Cardiac fibroblast (primary cell): ENCODE data around the gene METTL17.
"Not testable (repeated sequence)": the region's sequence is repeated elsewhere in the genome, so short reads cannot be mapped to it uniquely, and the experiment has no call there.

ENCODE experiments used
- DNase-seq, 2 donors: peaks; one replicate each; pipeline versions ENCODE4 v3.0.0 to v3.0.0-alpha.2; 2010; ENCODE audit warnings: low read depth in 2 of 2
- H3K4me3 ChIP-seq, 2 donors: replicated peaks in 1 of 2; 1 replicate in 1 of 2; 2 replicates in 1 of 2; pipeline ENCODE4 v1.5.1; 2011; ENCODE audit warnings: low read depth in 2 of 2, low read length in 2 of 2, mild to moderate bottlenecking in 2 of 2, moderate library complexity in 1 of 2
- TF ChIP-seq, protein P1 (sequence below): IDR thresholded peaks from one replicate; pipeline ENCODE4 v1.5.1; 2011; ENCODE audit warnings: low read depth, mild to moderate bottlenecking, low read length, inconsistent platforms

METTL17 gene

DNA sequence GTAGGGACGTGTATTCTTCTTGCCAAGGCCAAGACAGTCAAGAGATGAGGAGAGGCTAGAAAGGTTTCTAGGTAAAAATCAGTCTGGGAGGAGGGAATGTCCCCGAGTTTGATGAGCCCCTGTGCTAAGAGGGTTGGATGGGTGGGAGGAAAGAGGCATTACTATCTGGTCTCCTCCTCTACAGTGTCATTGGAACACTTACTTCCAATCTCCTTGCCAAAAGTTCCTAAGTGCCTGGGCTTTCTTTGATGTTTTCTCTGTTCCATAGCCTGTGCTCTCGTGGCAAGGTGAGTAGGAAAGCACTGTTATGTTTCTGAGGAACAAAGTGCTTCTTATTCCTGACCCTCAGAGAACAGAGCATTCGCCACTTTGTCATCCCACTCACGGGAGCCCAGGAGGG, 44.9 kb downstream of the METTL17 start, which contains the start of gene RNASE13:
RNASE13 (minus strand) TSS at position 101 of the 400 bp plus-strand sequence. CDS start 519 bp downstream, outside the sequence.
- DNase-seq, result no peak
- TF ChIP-seq, protein P1, sequence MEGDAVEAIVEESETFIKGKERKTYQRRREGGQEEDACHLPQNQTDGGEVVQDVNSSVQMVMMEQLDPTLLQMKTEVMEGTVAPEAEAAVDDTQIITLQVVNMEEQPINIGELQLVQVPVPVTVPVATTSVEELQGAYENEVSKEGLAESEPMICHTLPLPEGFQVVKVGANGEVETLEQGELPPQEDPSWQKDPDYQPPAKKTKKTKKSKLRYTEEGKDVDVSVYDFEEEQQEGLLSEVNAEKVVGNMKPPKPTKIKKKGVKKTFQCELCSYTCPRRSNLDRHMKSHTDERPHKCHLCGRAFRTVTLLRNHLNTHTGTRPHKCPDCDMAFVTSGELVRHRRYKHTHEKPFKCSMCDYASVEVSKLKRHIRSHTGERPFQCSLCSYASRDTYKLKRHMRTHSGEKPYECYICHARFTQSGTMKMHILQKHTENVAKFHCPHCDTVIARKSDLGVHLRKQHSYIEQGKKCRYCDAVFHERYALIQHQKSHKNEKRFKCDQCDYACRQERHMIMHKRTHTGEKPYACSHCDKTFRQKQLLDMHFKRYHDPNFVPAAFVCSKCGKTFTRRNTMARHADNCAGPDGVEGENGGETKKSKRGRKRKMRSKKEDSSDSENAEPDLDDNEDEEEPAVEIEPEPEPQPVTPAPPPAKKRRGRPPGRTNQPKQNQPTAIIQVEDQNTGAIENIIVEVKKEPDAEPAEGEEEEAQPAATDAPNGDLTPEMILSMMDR, result no peak

DNA sequence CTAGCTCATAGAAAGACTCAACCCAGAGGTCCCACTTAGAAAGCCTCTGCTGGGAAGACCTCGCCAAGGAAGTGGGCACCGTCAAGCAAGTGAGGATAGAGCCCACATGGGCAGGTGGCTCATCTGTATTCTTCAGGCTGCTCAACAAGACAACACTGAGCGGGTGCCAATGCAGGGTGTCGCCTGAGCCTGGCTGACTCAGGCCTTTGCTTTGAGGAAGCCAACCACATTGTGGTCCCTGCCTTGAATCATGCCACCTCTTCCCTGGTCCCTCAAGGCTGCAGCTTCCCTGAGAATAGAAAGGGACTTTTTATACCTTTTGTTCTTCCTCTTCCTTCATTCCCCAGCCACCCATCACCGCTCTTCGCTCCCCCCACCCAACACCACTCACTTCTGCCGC, 47.0 kb downstream of the METTL17 start:
- no peak for DNase-seq
- no peak overlapping the region for H3K4me3 ChIP-seq
- TF ChIP-seq, protein P1, result no peak

More for the DNA sequence above, 44.9 kb downstream of the METTL17 start, which contains the start of gene RNASE13:
- H3K4me3 ChIP-seq, result no peak within 1 kb of the TSS

DNA sequence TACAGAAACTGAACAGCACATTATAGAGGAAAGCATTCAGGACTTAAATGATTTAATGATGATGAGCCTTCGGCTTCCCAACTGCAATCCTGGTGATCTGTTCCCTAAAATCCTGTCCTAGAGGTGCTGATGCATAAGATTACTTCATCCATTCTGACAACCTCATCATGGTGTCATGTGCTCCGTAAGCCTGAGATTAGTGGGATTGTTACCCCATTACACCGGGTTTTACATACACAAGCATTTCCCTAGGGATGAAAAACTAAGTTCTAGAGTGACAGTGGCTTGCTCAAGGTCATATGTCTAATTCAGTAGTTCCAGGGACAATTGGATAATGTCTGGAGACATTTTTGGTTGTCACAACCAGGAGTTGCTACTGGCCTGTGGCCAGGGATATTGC, 47.4 kb downstream of the METTL17 start:
- H3K4me3 ChIP-seq, result no peak overlapping the region
- no peak for DNase-seq
- TF ChIP-seq, protein P1, result no peak

DNA sequence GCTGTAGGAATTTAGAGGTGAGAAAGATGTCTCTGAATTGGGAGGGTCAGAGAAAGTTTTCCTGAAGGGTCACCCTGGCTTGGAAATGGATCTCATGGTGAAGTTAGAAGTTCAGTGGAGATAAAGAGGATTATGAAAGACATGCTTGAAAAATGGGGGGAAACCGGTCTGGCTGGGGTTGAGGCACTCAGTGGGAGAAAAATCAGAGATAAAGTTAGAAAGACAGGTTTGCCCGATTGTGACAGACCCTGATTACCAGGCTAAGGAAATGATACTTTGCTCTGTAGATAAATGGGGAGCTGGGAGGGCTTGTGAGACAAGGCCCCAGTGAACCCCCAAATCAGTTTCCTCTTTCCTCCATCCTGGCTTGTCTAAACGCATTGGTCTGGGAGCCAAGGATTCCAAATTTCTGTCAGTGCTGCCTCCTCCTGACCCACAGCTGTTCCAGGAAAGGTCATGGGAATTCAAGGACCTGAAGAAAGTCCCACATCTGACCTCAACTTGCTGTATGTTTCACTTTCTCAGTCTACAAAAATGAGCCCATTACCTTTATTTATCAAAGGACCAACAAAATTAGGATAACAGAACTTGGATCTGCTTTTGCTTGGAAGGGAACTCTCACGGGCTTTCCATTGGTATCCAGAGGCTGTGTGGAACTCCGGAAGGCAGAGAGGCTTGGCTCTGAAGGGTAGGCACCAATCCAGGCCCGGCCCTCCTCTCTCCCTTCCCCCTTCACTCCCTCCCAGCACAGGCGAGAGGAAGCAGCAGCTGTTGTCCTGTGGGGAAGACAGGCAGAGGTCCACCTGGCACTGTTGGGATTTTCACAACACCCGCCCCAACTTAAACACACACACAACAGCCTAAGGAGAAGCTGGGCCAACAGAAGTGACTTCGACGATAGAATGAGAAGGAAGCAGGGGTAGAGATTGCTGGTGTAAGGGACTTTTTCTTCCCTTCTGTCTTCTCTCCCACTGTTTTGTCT, 49.0 kb downstream of the METTL17 start:
- H3K4me3 ChIP-seq, result no peak overlapping the region
- TF ChIP-seq, protein P1, result no peak
- DNase-seq, result peak; percentile 47 to 92

DNA sequence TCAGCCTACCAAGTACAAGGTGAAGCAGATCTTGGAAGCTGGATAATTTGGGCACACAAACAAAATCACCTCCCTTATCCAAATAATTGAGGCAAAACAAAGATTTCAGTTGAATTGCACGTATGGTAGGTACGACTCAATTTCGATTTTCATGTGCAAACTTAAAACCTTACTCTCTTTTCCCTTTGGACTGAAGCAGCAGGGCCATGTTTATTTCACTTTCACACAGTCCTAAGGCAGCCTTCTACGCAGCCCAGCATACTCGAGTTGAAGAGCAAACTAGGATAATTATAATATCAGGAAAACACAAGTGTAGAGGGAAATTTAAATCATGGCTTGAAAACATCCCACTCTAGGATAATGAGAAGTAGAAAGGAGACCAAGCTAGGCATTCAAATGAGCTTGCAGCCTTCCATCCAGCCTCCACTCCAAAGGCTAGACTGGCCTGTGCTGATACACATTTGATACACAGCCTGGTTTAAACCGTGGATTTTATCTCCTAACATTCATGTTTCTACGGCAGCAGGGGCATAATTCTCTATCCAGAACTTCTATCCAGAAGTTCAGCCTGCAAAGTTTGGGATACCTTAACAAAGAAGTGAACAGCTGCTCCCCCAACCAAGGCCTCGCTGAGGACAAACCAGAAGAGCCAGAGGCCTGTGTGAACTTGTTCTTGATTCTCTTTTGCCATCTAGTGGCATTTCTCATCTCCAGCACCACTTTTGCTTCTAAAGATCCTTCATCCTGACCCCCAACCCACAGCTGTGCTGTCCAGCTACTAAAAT, 50.0 kb downstream of the METTL17 start:
- peak; percentile 73 to 85 for DNase-seq
- TF ChIP-seq, protein P1, result peak; percentile 60
- no peak overlapping the region for H3K4me3 ChIP-seq

DNA sequence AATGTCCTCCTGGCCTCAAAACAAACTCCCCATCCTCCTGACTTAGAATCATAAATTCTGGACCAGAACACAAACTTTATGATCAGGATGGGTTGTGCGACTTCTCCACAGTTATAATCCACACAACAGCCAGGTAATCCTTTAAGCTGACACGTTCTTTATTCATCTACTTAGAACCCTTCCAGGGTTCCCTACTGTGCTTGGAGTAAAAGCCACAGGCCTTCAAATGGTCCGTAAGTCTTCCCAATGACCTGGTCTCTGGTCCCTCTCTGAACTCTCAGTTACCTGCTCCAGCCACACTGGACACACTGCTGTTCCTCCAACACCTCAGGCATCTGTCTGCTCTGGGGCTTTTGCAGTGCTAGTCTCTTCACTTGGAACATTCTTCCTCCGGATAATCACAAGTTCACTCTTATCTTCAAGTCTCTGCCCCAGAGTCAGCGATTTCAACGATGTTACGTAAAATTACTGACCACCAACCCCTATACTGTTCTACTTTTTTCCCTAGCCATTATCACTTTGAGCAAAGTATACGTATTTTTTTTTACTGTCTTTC, 50.7 kb downstream of the METTL17 start:
- DNase-seq, result no peak
- TF ChIP-seq, protein P1, result no peak
- no peak overlapping the region for H3K4me3 ChIP-seq

DNA sequence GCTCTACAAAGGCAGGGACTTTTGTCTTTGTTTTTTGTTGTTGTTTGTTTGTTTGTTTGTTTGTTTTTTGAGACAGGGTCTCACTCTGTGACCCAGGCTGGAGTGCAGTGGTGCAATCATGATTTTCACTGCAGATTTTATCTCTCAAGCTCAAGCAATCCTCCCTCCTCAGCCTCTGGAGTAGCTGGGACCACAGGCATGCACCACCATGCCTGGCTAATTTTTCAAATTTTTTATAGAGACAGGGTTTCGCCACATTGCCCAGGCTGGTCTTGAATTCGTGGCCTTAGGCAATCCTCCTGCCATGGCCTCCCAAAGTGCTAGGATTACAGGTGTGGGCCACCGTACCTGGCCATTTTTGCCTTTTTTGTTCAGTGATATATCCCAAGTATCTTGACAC, 51.2 kb downstream of the METTL17 start:
- DNase-seq, H3K4me3 ChIP-seq: not testable (repeated sequence)
